Measurements from ENCODE around the gene SERPING1.

DNA sequence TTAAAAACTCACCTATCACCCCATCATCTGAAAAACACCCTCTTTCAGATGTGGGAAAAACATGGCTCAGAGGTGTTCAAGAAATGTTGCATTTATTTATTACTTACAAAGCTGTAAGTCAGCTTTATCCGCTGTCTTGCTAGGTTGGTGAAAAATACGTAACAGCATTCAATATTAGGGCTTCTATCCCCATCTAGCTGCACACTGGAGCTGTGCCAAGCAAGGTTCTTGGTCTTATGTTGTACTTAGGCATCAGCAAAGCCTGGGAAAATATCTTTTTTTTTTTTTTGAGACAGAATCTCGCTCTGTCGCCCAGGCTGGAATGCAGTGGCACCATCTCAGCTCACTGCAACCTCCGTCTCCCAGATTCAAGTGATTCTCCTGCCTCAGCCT lies 7.5 kb downstream of the SERPING1 start:
- TF ChIP-seq, protein P1, sequence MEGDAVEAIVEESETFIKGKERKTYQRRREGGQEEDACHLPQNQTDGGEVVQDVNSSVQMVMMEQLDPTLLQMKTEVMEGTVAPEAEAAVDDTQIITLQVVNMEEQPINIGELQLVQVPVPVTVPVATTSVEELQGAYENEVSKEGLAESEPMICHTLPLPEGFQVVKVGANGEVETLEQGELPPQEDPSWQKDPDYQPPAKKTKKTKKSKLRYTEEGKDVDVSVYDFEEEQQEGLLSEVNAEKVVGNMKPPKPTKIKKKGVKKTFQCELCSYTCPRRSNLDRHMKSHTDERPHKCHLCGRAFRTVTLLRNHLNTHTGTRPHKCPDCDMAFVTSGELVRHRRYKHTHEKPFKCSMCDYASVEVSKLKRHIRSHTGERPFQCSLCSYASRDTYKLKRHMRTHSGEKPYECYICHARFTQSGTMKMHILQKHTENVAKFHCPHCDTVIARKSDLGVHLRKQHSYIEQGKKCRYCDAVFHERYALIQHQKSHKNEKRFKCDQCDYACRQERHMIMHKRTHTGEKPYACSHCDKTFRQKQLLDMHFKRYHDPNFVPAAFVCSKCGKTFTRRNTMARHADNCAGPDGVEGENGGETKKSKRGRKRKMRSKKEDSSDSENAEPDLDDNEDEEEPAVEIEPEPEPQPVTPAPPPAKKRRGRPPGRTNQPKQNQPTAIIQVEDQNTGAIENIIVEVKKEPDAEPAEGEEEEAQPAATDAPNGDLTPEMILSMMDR (IDR thresholded peaks at IDR 0.05; ENCODE audit: insufficient read depth, low read depth, low read length) = no peak
- no peak for TF ChIP-seq EZH2 (IDR thresholded peaks at IDR 0.05; ENCODE audit: insufficient read depth, low read length)
